ENCODE measurements around the gene TMEM240. TPM values are rescaled to one million over a fixed set of nuclear protein-coding genes. Genes with fewer than 3 reads are reported as not detected.
A peak's percentile ranks its signal among the peaks of the same experiment; 100 is the strongest.

Gene TMEM240
- total RNA-seq: 10 to 100 TPM in 1 of 4 donors, 1 to 10 TPM in 2, not detected in 1; 4.0 to 27.3 (median 5.1) TPM

DNA sequence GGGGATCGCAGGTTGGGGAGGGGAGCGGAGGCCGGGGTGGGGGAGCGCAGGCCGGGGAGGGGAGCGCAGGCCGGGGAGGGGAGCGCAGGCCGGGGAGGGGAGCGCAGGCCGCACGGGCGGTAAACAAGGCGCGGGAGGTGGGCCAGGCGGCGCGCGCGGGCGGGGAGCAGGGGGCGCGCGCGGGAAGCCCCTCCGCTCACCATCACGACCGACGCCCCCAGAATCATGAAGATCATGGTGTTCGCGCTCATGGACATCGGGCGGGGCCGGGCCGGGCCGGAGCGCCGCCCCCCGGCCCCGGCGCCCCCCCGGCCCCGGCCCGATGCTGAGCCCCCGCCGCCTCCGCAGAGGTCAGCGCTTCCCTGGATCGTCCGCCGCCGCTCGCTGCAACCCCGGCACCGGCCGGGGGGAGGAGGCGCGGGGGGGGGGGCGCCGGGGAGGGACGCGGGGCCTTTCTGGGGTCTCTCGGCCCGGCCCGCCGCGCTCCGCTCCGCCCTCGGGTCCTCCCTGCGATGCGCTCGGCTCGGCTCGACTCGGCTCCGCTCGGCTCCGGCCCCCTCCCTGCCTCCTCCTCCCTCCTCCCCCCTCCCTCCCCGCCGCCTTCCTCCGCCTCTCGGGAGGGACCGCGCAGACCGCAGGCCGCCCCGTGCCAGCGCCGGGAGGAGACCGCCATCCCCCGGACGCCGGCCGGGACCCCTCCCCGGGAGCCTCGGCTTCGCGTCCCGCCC lies at the start of gene TMEM240:
Gene TMEM240, minus strand, starts transcription at position 535 of the 728 bp plus-strand sequence. Its CDS starts 278 bp downstream, at position 257.
- Histone ChIP-seq H3K36me3 (peaks cover 0 to 57% (median 3%) of the 10 kb centered on the region in 3 donors), H3K27me3 (no peaks in the 10 kb centered on the region), H3K4me1 (peaks cover 0 to 22% (median 9%) of the 10 kb centered on the region in 4 donors), H3K27ac (peak within 1 kb of the TSS; percentile 37 to 91 (median 82)), H3K4me3 (peak within 1 kb of the TSS; percentile 43 to 81 (median 55)), H3K9me3 (no peaks in the 10 kb centered on the region)
- peak; percentile 62 to 63 for DNase-seq (ENCODE audit: low spot score in 2 of 2)
- WGBS, 2 donors: 0 to 1% methylated on average over 2 to 51 of the region's 100 CpGs
- TF ChIP-seq POLR2A (IDR thresholded peaks at IDR 0.05) (no peak), EP300 (IDR thresholded peaks at IDR 0.05) (no peak)
- TF ChIP-seq, protein P1, sequence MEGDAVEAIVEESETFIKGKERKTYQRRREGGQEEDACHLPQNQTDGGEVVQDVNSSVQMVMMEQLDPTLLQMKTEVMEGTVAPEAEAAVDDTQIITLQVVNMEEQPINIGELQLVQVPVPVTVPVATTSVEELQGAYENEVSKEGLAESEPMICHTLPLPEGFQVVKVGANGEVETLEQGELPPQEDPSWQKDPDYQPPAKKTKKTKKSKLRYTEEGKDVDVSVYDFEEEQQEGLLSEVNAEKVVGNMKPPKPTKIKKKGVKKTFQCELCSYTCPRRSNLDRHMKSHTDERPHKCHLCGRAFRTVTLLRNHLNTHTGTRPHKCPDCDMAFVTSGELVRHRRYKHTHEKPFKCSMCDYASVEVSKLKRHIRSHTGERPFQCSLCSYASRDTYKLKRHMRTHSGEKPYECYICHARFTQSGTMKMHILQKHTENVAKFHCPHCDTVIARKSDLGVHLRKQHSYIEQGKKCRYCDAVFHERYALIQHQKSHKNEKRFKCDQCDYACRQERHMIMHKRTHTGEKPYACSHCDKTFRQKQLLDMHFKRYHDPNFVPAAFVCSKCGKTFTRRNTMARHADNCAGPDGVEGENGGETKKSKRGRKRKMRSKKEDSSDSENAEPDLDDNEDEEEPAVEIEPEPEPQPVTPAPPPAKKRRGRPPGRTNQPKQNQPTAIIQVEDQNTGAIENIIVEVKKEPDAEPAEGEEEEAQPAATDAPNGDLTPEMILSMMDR (IDR thresholded peaks at IDR 0.05): no peak

DNA sequence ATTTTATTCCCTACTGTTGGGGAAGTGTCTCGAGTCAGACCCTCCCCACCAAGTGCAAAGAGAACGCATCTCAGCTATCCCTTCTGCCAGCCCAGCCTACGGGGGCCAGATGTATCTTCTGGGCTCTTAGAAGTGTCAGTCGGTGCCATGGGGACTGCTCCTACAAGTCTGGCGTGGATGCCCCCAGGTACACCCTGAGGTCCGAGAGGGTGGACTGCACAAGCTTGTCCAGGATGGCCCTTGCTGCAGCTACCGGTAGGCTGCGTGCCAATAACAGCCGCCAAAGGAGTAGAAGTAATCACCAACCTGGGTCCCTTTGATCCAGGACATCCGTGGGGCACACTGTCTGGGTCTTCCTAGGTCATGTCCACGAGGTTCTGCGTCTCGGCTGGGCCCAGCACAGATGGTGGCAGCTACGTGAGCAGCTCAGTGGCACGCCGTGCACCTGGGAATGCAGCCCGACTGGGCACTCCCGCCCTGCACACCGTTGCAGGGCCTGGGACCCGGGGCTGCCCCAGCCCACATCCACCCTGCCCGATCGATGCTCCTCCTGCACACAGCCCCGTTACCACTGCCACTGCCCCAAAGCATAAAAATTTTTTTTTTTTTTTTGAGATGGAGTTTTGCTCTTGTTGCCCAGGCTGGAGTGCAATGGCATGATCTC lies 43.1 kb upstream of the TMEM240 start:
- WGBS, 2 donors: 86 to 87% methylated on average over 14 to 23 of the region's 23 CpGs
- TF ChIP-seq POLR2A (IDR thresholded peaks at IDR 0.05) (no peak), EP300 (IDR thresholded peaks at IDR 0.05) (no peak)
- TF ChIP-seq, protein P1 (IDR thresholded peaks at IDR 0.05): no peak
- no peak overlapping the region for H3K4me3 ChIP-seq
- no peaks in the 10 kb centered on the region for H3K9me3 ChIP-seq
- no peaks in the 10 kb centered on the region for H3K4me1 ChIP-seq
- H3K36me3 ChIP-seq: no peaks in the 10 kb centered on the region
- no peak overlapping the region for H3K27ac ChIP-seq
- peaks cover 0 to 2% of the 10 kb centered on the region in 2 donors for H3K27me3 ChIP-seq
- no peak for DNase-seq (ENCODE audit: low spot score in 2 of 2)

DNA sequence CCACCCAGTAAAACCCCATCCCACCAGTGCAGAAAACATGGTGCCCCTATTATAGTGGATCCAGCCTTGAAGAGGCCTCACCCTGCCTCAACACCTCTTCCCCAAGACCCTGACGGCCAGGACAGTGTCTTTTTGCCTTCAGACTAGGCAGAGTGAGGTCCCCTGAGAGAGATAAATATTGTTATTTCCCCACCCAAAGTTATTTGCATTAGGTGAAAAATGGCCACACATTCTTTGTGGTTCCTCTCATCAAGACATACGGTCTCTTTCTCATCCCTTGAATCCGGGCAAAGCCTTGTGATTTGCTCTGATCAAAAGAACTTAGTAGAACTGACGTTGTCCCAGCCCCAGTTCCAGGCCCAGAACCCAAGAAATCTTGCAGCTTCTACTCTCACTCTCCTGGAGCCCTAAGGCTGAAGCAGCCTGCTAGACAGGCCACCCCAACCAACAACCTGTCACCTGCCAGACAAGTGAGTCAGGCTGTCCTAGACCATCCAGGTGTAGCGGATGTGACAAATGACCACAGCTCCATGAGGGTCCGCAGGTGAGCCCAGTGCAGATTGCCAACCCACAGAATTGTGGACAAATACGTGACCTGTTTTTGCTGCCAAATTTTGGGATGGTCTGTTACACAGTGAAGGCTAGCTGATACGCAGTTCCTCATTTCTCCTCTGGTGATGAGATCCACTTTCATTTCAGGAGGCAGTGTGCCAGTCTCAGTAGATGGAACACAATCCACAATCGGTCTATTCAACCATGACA lies 42.3 kb upstream of the TMEM240 start:
- H3K4me1 ChIP-seq: no peaks in the 10 kb centered on the region
- DNase-seq (ENCODE audit: low spot score in 2 of 2): no peak
- no peak overlapping the region for H3K27ac ChIP-seq
- peaks cover 0 to 2% of the 10 kb centered on the region in 2 donors for H3K27me3 ChIP-seq
- H3K36me3 ChIP-seq: no peaks in the 10 kb centered on the region
- whole genome bisulfite sequencing, 2 donors: 71 to 72% methylated on average over 9 of the region's 9 CpGs
- H3K4me3 ChIP-seq: no peak overlapping the region
- H3K9me3 ChIP-seq: no peaks in the 10 kb centered on the region
- TF ChIP-seq EP300 (IDR thresholded peaks at IDR 0.05): no peak
- TF ChIP-seq POLR2A (IDR thresholded peaks at IDR 0.05): no peak
- TF ChIP-seq, protein P1 (IDR thresholded peaks at IDR 0.05): no peak

DNA sequence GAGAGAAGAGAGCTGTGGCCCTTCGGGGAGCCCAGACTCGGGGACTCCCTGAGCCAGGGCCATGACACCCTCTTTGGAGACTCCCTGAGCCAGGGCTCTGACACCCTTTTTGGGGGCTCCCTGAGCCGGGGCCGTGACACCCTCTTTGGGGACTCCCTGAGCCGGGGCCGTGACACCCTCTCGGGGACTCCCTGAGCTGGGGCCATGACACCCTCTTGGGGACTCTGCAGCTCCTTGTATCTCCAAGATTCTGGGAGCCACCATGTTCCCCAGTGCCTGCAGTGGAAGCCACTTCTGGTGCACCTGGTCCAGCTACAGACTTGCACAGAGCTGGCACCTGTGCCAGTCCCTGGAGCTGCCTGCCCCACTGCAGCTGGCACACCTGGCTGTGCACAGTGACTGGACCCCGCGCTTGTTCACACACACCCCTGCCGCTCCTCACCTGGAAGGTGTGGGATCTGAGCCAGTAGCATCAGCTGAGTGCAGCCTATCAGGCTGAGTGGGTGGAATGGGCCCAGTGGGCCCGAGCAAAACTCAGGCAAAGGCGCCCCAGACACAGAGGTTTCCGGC lies 38.0 kb upstream of the TMEM240 start:
- peaks cover 0 to 15% (median 11%) of the 10 kb centered on the region in 4 donors for H3K4me1 ChIP-seq
- no peaks in the 10 kb centered on the region for H3K36me3 ChIP-seq
- H3K27ac ChIP-seq: no peak overlapping the region
- no peak overlapping the region for H3K4me3 ChIP-seq
- WGBS, 2 donors: 89 to 90% methylated on average over 7 to 13 of the region's 13 CpGs
- no peak for TF ChIP-seq POLR2A (IDR thresholded peaks at IDR 0.05)
- no peak for TF ChIP-seq EP300 (IDR thresholded peaks at IDR 0.05)
- TF ChIP-seq, protein P1 (IDR thresholded peaks at IDR 0.05): no peak
- H3K27me3 ChIP-seq: no peaks in the 10 kb centered on the region
- H3K9me3 ChIP-seq: no peaks in the 10 kb centered on the region
- no peak for DNase-seq (ENCODE audit: low spot score in 2 of 2)

Measured in tibial nerve (tissue), 4 donors.